ENCODE measurements around the gene PRXL2A.

DNA sequence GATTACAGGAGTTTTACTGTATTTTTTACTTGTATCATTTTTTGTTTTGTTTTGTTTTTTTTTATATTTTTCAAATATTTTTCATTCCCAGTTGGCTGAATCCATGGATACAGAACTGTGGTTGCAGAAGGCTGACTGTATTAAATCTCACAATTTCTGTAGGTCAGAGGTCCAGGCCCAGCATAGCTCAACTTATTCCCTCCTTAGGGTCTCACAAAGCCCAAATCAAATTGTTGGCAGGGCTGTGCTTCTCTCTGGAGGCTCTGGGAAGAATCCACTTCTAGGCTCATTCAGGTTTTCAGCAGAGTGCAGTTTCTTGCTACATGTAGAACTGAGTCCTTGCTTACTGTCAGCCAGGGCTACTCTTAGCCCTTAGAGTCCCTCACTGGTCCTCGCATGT lies 68.3 kb downstream of the PRXL2A start:
- TF ChIP-seq ZNF8 (CRISPR knock-in tag; IDR thresholded peaks at IDR 0.05), result no peak
- no peak for TF ChIP-seq ARNTL (CRISPR knock-in tag; IDR thresholded peaks at IDR 0.05; ENCODE audit: borderline replicate concordance, low read depth)
- TF ChIP-seq ZFP30 (CRISPR knock-in tag; IDR thresholded peaks at IDR 0.05), result no peak
- TF ChIP-seq TCF4 (CRISPR knock-in tag; IDR thresholded peaks at IDR 0.05; ENCODE audit: borderline replicate concordance), result no peak
- TF ChIP-seq, protein P1, sequence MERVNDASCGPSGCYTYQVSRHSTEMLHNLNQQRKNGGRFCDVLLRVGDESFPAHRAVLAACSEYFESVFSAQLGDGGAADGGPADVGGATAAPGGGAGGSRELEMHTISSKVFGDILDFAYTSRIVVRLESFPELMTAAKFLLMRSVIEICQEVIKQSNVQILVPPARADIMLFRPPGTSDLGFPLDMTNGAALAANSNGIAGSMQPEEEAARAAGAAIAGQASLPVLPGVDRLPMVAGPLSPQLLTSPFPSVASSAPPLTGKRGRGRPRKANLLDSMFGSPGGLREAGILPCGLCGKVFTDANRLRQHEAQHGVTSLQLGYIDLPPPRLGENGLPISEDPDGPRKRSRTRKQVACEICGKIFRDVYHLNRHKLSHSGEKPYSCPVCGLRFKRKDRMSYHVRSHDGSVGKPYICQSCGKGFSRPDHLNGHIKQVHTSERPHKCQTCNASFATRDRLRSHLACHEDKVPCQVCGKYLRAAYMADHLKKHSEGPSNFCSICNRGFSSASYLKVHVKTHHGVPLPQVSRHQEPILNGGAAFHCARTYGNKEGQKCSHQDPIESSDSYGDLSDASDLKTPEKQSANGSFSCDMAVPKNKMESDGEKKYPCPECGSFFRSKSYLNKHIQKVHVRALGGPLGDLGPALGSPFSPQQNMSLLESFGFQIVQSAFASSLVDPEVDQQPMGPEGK (CRISPR knock-in tag; IDR thresholded peaks at IDR 0.05; ENCODE audit: borderline replicate concordance), result no peak
- TF ChIP-seq TSHZ2 (CRISPR knock-in tag; IDR thresholded peaks at IDR 0.05), result no peak
- TF ChIP-seq TOX (CRISPR knock-in tag; IDR thresholded peaks at IDR 0.05; ENCODE audit: borderline replicate concordance), result no peak
- TF ChIP-seq GLIS3 (CRISPR knock-in tag; IDR thresholded peaks at IDR 0.05), result no peak
- TF ChIP-seq CSRNP3 (CRISPR knock-in tag; IDR thresholded peaks at IDR 0.05), result no peak
- no peak for TF ChIP-seq SNAI2 (CRISPR knock-in tag; IDR thresholded peaks at IDR 0.05)
- TF ChIP-seq ESRRG (CRISPR knock-in tag; IDR thresholded peaks at IDR 0.05), result no peak
